ENCODE results near the gene DENND1A.
"Not testable (repeated sequence)": the region's sequence is repeated elsewhere in the genome, so short reads cannot be mapped to it uniquely, and the experiment has no call there.

DENND1A gene

GRCh38 chr9:123728571-123728970 lies 201.4 kb downstream of the DENND1A start:
- not testable (repeated sequence) for DNase-seq (ENCODE audit: low spot score)

GRCh38 chr9:123727332-123727731 lies 202.6 kb downstream of the DENND1A start:
- DNase-seq (ENCODE audit: low spot score): no peak

- DNase-seq (ENCODE audit: low spot score): no peak
Observed at GRCh38 chr9:123725389-123725788, 204.5 kb downstream of the DENND1A start.

GRCh38 chr9:123724211-123724796 lies 205.6 kb downstream of the DENND1A start:
- no peak for DNase-seq (ENCODE audit: low spot score)

GRCh38 chr9:123723135-123723875 lies 206.6 kb downstream of the DENND1A start:
- no peak for DNase-seq (ENCODE audit: low spot score)

- no peak for DNase-seq (ENCODE audit: low spot score)
Observed at GRCh38 chr9:123722378-123722777, 207.5 kb downstream of the DENND1A start.

- DNase-seq (ENCODE audit: low spot score): no peak
Observed at GRCh38 chr9:123718188-123718587, 211.7 kb downstream of the DENND1A start.

DNA sequence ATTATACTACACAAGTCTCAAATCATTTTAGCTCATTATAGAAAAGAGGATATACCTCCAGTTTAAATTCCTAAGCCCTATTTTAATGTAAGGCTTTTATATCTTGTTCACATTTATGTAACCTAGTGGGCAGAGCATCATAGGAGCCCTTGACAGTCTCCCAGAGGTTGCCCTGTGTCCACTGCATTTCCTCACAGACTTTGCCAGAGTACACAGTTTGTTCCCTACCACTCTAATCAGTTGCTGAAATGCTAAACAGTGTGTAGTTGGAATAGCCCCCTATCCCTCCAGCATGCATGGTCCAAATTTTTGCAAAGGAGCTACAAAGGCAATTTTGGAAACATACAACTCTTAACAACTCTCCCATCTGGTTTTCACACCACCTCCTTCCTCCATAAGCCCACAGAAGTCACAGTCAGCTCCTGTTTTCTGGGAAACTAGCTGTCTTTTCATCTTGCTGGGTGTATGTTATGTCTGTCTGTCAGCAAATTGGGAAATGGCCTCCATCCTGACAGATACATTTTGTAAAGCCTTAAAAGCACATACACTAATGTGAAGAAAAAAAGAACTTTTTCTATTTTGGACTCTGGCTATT lies 212.2 kb downstream of the DENND1A start:
- DNase-seq (ENCODE audit: low spot score): no peak

DNA sequence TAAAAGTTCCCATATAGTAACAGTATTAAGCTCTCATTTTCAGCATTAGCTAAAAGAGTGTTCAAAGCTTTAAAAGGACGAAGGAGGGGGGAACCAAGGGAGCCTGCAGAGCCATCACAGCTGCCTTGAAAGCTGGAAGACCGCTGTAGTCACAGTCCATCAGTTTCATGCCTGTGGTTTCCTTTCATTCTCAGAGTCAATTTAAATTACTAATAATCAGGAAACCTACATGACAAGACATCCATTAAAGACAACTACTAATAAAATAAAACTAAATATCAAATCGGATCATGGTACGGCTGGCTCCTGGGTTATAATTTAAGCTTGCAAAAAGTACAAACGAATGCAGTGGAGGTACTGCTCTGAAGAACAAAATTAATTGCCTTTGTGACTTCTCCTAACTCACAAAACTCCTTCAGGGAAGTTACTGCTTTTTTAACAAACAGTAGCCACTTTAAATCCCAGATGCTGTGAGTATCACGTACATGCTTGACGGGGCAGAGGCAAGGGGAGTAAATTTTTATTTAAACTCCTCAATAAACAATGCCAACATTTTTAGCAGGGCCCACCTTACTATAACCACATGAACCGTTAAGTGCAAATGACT lies 213.5 kb downstream of the DENND1A start:
- no peak for DNase-seq (ENCODE audit: low spot score)

DNA sequence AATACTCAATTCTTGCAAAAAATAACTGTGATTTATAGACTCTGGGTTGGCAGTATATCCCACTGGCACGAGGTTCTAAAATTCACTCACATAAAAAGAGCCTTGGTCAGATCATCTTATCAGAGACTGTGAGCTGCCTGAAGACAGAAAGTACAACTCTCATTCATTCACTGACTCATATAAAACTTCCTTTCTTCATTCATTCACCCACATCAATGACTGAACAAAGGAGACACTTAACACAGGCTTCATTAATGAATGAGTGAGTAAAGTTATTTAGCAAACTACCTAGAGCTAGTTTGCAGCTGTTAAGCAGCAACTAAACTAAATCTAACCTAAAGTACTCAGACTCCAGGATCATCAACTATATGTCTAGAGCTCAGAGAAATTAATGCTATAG lies 214.7 kb downstream of the DENND1A start:
- peak; percentile 6 for DNase-seq (ENCODE audit: low spot score)

DNA sequence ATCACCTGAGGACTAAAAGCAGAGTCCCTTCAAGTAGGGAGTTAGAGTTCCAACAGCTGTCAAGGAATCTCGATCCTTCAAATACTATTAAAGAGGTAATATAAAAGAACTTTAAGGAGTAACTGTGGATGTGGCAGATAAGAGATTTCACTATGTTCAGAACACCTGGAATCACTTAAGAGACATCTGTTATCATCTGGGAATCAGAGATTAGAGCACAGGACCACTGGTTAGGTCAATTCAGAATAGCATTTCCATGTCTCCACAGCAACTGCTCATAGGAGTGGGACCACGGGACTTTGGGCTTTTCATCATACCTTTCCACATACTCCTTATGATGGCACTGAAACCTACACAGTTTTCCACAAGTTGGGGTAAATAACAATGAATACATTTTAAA lies 216.6 kb downstream of the DENND1A start:
- no peak for DNase-seq (ENCODE audit: low spot score)

DNA sequence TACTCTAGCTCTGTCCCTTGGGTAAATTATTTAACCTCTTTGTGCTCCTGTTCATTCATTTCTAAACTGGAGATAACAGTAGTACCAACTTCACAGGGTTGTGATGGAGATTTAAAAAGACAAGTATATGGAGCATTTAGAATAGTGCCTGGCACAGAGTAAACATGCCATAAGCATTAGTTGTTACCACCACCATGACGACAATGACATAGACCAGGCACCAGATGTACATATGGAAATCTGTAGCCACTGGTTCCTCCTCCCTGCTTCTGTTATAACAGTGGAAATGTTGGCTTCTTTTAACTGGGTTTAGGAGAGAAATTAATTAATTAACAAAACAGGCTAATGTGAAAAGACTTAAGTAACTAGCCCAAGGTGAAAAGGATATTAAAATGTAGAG lies 217.5 kb downstream of the DENND1A start:
- DNase-seq (ENCODE audit: low spot score): no peak

GRCh38 chr9:123710299-123710698 lies 219.6 kb downstream of the DENND1A start:
- no peak for DNase-seq (ENCODE audit: low spot score)

- DNase-seq (ENCODE audit: low spot score): no peak
Observed at GRCh38 chr9:123702483-123702882, 227.4 kb downstream of the DENND1A start.

DNA sequence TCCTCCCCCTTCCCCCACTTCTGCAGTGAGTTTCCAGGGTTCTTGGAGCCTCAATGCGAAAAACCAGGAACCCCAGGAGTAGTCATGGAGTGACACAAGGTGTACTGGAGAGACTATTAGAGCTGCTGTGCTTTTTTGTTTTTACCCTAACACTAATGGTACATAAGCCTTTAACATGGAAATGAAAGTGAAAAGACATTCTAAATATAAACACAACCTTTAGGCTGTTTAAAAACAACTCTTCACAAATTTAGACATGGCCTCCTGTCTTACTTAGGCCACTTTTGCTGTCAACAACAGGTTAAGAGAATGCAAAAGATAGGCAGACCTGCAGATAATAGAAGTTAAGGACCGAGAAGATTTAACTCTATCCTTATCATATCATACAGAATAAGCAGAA lies 232.2 kb downstream of the DENND1A start:
- DNase-seq (ENCODE audit: low spot score): no peak

GRCh38 chr9:123696476-123696875 lies 233.4 kb downstream of the DENND1A start:
- DNase-seq (ENCODE audit: low spot score): no peak

DNA sequence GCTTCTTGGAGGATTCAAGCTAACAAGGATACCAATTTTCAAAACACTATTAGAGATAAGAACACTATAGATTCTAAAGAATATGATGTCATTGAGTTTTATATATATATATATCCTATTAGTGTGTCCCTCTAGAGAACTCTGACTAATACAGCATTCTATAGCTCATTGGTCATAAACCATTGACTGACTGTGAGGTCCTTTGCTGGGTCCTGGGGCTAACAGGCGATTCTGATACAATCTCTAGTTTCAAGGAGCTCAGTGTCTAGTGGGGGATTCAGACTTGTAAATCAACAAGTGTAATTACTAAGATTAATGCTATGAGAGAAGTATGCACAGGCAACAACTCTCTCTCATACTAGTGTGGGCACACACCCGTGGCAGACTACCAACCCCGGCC lies 234.5 kb downstream of the DENND1A start:
- DNase-seq (ENCODE audit: low spot score): no peak

DNA sequence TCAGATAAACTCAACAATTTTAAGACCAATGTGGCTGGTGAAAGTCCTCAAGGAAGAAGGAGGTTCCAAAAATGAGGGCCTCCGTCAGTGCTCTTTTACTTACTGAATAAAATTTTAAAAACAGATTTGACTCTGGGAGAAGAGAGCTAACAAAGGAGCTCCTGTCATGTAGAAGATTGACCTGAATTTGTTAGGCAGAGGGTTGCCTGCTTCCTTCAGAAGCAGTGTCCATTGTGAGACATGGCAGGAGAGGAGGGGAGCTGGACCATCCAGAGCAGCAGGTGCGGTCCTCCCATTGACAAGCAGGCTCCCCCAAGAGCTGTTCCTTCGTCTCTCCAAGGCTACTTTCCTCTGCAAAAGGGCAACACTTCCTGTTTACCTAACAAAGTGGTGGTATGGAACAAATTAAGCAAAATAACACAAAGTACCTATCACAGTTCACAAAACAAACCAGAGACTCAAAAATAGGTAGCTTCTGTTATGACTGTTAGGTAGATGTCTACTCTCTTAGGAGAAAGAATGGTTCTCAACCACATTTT lies 238.1 kb downstream of the DENND1A start:
- DNase-seq (ENCODE audit: low spot score): no peak

DNA sequence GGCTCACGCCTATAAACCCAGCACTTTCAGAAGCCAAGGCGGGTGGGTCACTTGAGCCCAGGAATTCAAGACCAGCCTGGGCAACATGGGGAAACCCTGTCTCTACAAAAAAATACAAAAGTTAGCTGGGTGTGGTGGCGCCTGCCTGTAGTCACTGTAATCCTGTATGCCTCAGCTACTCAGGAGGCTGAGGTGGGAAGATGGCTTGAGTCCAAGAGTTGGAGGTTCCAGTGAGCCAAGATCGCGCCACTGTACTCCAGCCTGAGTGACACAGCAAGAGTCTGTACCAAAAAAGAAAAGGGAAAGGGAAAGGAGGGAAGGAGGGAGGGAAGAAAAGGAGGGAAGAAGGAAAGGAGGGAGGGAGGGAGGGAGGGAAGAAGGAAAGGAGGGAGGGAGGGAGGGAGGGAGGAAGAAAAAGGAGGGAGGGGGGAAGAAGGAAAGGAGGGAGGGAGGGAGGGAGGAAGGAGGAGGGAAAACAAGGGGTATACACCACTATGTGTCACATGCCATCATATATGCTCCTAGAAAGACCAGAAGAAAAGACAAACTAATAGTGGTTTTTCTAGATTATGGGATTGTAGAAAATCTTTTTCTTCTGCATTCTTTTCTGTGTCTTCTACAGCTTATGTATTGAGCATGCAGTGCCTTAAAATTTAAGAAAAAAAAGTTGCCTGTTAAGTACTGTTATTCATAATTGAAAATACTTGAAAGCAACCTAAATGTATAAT lies 240.1 kb downstream of the DENND1A start:
- no peak for DNase-seq (ENCODE audit: low spot score)

GRCh38 chr9:123687246-123687751 lies 242.6 kb downstream of the DENND1A start:
- no peak for DNase-seq (ENCODE audit: low spot score)

GRCh38 chr9:123686829-123687192 lies 243.1 kb downstream of the DENND1A start:
- no peak for DNase-seq (ENCODE audit: low spot score)
